Measurements from ENCODE around the gene CPA2. TPM values are rescaled to one million over a fixed set of nuclear protein-coding genes. Genes with fewer than 3 reads are reported as not detected.

CPA2 gene
- total RNA-seq, 1 experiment from 2014 or later, result 0.90 TPM

DNA sequence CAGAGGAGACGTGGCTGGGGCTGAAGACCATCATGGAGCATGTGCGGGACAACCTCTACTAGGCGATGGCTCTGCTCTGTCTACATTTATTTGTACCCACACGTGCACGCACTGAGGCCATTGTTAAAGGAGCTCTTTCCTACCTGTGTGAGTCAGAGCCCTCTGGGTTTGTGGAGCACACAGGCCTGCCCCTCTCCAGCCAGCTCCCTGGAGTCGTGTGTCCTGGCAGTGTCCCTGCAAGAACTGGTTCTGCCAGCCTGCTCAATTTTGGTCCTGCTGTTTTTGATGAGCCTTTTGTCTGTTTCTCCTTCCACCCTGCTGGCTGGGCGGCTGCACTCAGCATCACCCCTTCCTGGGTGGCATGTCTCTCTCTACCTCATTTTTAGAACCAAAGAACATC lies 56.0 kb downstream of the CPA2 start (continued):
- TF ChIP-seq, protein P1, sequence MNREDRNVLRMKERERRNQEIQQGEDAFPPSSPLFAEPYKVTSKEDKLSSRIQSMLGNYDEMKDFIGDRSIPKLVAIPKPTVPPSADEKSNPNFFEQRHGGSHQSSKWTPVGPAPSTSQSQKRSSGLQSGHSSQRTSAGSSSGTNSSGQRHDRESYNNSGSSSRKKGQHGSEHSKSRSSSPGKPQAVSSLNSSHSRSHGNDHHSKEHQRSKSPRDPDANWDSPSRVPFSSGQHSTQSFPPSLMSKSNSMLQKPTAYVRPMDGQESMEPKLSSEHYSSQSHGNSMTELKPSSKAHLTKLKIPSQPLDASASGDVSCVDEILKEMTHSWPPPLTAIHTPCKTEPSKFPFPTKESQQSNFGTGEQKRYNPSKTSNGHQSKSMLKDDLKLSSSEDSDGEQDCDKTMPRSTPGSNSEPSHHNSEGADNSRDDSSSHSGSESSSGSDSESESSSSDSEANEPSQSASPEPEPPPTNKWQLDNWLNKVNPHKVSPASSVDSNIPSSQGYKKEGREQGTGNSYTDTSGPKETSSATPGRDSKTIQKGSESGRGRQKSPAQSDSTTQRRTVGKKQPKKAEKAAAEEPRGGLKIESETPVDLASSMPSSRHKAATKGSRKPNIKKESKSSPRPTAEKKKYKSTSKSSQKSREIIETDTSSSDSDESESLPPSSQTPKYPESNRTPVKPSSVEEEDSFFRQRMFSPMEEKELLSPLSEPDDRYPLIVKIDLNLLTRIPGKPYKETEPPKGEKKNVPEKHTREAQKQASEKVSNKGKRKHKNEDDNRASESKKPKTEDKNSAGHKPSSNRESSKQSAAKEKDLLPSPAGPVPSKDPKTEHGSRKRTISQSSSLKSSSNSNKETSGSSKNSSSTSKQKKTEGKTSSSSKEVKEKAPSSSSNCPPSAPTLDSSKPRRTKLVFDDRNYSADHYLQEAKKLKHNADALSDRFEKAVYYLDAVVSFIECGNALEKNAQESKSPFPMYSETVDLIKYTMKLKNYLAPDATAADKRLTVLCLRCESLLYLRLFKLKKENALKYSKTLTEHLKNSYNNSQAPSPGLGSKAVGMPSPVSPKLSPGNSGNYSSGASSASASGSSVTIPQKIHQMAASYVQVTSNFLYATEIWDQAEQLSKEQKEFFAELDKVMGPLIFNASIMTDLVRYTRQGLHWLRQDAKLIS (CRISPR knock-in tag; IDR thresholded peaks at IDR 0.05; ENCODE audit: borderline replicate concordance), result no peak
- TF ChIP-seq ZNF138 (CRISPR knock-in tag; conservative IDR thresholded peaks at IDR 0.05), result no peak
- no peak for TF ChIP-seq SP1 (CRISPR knock-in tag; conservative IDR thresholded peaks at IDR 0.05)

DNA sequence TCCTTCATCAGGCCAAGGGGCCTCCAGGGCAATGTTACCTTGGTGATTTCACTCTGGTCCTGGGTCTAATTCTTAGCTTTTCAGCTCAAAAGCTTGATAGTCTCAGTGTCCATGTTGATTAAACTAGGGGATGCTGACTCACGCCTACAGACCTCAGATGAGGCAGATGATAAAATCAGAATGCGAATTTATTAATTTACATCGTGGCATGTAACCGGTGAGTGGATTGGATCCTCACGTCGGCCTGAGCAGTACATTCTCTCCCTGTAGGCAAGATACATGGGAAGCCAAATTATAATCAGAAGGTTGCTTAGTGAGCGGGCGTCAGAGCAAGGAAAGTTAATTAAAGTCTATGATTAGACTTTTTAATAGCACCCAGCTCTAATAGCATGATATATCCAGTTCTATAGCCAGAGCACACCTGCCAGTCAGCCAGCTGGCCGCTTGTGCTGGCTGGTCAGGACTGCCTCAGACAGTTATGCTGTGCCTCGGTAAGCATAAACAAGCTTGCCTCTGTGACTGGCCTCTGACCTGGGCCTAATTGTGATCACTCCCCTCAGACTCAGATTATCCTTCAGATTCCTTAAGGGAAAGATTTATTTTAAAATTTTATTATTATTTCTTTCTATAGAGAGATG lies 57.8 kb downstream of the CPA2 start:
- no peak overlapping the region for H3K27ac Mint-ChIP-seq
- ATAC-seq, result no peak
- no peak for DNase-seq (ENCODE audit: low spot score)
- H3K9me3 Mint-ChIP-seq, result peaks cover 4% of the 10 kb centered on the region; the same call in 1 of the 2 replicates
- H3K27me3 Mint-ChIP-seq (ENCODE audit: low read depth), result no peaks in the 10 kb centered on the region
- TF ChIP-seq CREM (CRISPR knock-in tag; IDR thresholded peaks at IDR 0.05) (no peak), SP1 (CRISPR knock-in tag; conservative IDR thresholded peaks at IDR 0.05) (no peak), ESRRA (CRISPR knock-in tag; IDR thresholded peaks at IDR 0.05; ENCODE audit: borderline replicate concordance) (no peak), EMX1 (CRISPR knock-in tag; IDR thresholded peaks at IDR 0.05) (no peak), ZNF416 (CRISPR knock-in tag; IDR thresholded peaks at IDR 0.05) (no peak), ZNF219 (CRISPR knock-in tag; IDR thresholded peaks at IDR 0.05; ENCODE audit: borderline replicate concordance) (no peak), ZBTB21 (CRISPR knock-in tag; IDR thresholded peaks at IDR 0.05; ENCODE audit: borderline replicate concordance) (no peak), TP53 (CRISPR knock-in tag; IDR thresholded peaks at IDR 0.05) (no peak), HMGA2 (CRISPR knock-in tag; IDR thresholded peaks at IDR 0.05) (no peak)
- TF ChIP-seq, protein P2, sequence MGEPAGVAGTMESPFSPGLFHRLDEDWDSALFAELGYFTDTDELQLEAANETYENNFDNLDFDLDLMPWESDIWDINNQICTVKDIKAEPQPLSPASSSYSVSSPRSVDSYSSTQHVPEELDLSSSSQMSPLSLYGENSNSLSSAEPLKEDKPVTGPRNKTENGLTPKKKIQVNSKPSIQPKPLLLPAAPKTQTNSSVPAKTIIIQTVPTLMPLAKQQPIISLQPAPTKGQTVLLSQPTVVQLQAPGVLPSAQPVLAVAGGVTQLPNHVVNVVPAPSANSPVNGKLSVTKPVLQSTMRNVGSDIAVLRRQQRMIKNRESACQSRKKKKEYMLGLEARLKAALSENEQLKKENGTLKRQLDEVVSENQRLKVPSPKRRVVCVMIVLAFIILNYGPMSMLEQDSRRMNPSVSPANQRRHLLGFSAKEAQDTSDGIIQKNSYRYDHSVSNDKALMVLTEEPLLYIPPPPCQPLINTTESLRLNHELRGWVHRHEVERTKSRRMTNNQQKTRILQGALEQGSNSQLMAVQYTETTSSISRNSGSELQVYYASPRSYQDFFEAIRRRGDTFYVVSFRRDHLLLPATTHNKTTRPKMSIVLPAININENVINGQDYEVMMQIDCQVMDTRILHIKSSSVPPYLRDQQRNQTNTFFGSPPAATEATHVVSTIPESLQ (CRISPR knock-in tag; IDR thresholded peaks at IDR 0.05), result no peak
- TF ChIP-seq, protein P3, sequence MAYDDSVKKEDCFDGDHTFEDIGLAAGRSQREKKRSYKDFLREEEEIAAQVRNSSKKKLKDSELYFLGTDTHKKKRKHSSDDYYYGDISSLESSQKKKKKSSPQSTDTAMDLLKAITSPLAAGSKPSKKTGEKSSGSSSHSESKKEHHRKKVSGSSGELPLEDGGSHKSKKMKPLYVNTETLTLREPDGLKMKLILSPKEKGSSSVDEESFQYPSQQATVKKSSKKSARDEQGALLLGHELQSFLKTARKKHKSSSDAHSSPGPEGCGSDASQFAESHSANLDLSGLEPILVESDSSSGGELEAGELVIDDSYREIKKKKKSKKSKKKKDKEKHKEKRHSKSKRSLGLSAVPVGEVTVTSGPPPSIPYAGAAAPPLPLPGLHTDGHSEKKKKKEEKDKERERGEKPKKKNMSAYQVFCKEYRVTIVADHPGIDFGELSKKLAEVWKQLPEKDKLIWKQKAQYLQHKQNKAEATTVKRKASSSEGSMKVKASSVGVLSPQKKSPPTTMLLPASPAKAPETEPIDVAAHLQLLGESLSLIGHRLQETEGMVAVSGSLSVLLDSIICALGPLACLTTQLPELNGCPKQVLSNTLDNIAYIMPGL (CRISPR knock-in tag; IDR thresholded peaks at IDR 0.05), result no peak
- TF ChIP-seq, protein P4, sequence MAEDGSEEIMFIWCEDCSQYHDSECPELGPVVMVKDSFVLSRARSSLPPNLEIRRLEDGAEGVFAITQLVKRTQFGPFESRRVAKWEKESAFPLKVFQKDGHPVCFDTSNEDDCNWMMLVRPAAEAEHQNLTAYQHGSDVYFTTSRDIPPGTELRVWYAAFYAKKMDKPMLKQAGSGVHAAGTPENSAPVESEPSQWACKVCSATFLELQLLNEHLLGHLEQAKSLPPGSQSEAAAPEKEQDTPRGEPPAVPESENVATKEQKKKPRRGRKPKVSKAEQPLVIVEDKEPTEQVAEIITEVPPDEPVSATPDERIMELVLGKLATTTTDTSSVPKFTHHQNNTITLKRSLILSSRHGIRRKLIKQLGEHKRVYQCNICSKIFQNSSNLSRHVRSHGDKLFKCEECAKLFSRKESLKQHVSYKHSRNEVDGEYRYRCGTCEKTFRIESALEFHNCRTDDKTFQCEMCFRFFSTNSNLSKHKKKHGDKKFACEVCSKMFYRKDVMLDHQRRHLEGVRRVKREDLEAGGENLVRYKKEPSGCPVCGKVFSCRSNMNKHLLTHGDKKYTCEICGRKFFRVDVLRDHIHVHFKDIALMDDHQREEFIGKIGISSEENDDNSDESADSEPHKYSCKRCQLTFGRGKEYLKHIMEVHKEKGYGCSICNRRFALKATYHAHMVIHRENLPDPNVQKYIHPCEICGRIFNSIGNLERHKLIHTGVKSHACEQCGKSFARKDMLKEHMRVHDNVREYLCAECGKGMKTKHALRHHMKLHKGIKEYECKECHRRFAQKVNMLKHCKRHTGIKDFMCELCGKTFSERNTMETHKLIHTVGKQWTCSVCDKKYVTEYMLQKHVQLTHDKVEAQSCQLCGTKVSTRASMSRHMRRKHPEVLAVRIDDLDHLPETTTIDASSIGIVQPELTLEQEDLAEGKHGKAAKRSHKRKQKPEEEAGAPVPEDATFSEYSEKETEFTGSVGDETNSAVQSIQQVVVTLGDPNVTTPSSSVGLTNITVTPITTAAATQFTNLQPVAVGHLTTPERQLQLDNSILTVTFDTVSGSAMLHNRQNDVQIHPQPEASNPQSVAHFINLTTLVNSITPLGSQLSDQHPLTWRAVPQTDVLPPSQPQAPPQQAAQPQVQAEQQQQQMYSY (CRISPR knock-in tag; IDR thresholded peaks at IDR 0.05), result no peak
- TF ChIP-seq, protein P5, sequence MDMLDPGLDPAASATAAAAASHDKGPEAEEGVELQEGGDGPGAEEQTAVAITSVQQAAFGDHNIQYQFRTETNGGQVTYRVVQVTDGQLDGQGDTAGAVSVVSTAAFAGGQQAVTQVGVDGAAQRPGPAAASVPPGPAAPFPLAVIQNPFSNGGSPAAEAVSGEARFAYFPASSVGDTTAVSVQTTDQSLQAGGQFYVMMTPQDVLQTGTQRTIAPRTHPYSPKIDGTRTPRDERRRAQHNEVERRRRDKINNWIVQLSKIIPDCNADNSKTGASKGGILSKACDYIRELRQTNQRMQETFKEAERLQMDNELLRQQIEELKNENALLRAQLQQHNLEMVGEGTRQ (CRISPR knock-in tag; IDR thresholded peaks at IDR 0.05), result no peak
- TF ChIP-seq, protein P6, sequence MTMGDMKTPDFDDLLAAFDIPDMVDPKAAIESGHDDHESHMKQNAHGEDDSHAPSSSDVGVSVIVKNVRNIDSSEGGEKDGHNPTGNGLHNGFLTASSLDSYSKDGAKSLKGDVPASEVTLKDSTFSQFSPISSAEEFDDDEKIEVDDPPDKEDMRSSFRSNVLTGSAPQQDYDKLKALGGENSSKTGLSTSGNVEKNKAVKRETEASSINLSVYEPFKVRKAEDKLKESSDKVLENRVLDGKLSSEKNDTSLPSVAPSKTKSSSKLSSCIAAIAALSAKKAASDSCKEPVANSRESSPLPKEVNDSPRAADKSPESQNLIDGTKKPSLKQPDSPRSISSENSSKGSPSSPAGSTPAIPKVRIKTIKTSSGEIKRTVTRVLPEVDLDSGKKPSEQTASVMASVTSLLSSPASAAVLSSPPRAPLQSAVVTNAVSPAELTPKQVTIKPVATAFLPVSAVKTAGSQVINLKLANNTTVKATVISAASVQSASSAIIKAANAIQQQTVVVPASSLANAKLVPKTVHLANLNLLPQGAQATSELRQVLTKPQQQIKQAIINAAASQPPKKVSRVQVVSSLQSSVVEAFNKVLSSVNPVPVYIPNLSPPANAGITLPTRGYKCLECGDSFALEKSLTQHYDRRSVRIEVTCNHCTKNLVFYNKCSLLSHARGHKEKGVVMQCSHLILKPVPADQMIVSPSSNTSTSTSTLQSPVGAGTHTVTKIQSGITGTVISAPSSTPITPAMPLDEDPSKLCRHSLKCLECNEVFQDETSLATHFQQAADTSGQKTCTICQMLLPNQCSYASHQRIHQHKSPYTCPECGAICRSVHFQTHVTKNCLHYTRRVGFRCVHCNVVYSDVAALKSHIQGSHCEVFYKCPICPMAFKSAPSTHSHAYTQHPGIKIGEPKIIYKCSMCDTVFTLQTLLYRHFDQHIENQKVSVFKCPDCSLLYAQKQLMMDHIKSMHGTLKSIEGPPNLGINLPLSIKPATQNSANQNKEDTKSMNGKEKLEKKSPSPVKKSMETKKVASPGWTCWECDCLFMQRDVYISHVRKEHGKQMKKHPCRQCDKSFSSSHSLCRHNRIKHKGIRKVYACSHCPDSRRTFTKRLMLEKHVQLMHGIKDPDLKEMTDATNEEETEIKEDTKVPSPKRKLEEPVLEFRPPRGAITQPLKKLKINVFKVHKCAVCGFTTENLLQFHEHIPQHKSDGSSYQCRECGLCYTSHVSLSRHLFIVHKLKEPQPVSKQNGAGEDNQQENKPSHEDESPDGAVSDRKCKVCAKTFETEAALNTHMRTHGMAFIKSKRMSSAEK (CRISPR knock-in tag; IDR thresholded peaks at IDR 0.05; ENCODE audit: borderline replicate concordance), result no peak
- TF ChIP-seq, protein P7, sequence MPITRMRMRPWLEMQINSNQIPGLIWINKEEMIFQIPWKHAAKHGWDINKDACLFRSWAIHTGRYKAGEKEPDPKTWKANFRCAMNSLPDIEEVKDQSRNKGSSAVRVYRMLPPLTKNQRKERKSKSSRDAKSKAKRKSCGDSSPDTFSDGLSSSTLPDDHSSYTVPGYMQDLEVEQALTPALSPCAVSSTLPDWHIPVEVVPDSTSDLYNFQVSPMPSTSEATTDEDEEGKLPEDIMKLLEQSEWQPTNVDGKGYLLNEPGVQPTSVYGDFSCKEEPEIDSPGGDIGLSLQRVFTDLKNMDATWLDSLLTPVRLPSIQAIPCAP (CRISPR knock-in tag; IDR thresholded peaks at IDR 0.05), result no peak
- ChIA-PET CTCF (no interaction called here), POLR2A (interaction anchor here (0.6 kb wide), 1 partner anchor 707 kb away, joined by 3 read pairs; no protein-coding TSS in a partner anchor)
- H3K36me3 Mint-ChIP-seq, result no peaks in the 10 kb centered on the region
- no peak overlapping the region for H3K4me3 Mint-ChIP-seq
- H3K4me1 Mint-ChIP-seq, result peaks cover 20% of the 10 kb centered on the region
